Measurements from ENCODE around the gene MPZL3. TPM values are rescaled to one million over a fixed set of nuclear protein-coding genes. Genes with fewer than 3 reads are reported as not detected.
A peak's percentile ranks its signal among the peaks of the same experiment; 100 is the strongest.

Gene MPZL3
- total RNA-seq, 6 donors from 2014 or later = 2.3 to 27.7 (median 10.4) TPM

- TF ChIP-seq EP300 (IDR thresholded peaks at IDR 0.05) = no peak
- no peak for TF ChIP-seq CTCF (IDR thresholded peaks at IDR 0.05)
- no peak for TF ChIP-seq POLR2AphosphoS5 (IDR thresholded peaks at IDR 0.05)
- TF ChIP-seq POLR2A (IDR thresholded peaks at IDR 0.05) = no peak
- peaks cover 9 to 19% (median 13%) of the 10 kb centered on the region in 4 donors for H3K4me1 ChIP-seq
- DNase-seq (no peak), ATAC-seq (ENCODE audit: low FRiP score in 2 of 2) (peak in 1 of 2 donors; percentile 70)
- WGBS, 2 donors = 79 to 82% methylated on average over 8 of the region's 8 CpGs
- peaks cover 0 to 15% (median 1%) of the 10 kb centered on the region in 4 donors for H3K36me3 ChIP-seq
- H3K27me3 ChIP-seq = no peaks in the 10 kb centered on the region
- H3K9me3 ChIP-seq = no peaks in the 10 kb centered on the region
- no peak overlapping the region for H3K4me3 ChIP-seq
- H3K27ac ChIP-seq = peak overlapping the region; percentile 40 to 79 (median 73)
Measured at GRCh38 chr11:118227865-118228785, 24.0 kb downstream of the MPZL3 start.

GRCh38 chr11:118226781-118227180, 25.4 kb downstream of the MPZL3 start:
- Histone ChIP-seq H3K27ac (peak overlapping the region; percentile 40 to 79 (median 73)), H3K4me1 (peaks cover 9 to 19% (median 13%) of the 10 kb centered on the region in 4 donors), H3K4me3 (no peak overlapping the region), H3K9me3 (no peaks in the 10 kb centered on the region), H3K36me3 (peaks cover 0 to 4% (median 0%) of the 10 kb centered on the region in 4 donors), H3K27me3 (no peaks in the 10 kb centered on the region)
- ATAC-seq (ENCODE audit: low FRiP score in 2 of 2) = no peak
- DNase-seq = no peak
- TF ChIP-seq POLR2A (IDR thresholded peaks at IDR 0.05) = peak in 1 of 4 donors; percentile 38
- no peak for TF ChIP-seq CTCF (IDR thresholded peaks at IDR 0.05)
- WGBS, 2 donors = 27 to 45% methylated on average over 2 of the region's 2 CpGs

- peak in 1 of 2 donors; percentile 69 for DNase-seq
- Histone ChIP-seq H3K9me3 (no peaks in the 10 kb centered on the region), H3K27ac (peak overlapping the region; percentile 38 to 79 (median 55)), H3K4me3 (no peak overlapping the region), H3K36me3 (peaks cover 0 to 3% (median 0%) of the 10 kb centered on the region in 4 donors), H3K27me3 (no peaks in the 10 kb centered on the region), H3K4me1 (peaks cover 9 to 19% (median 13%) of the 10 kb centered on the region in 4 donors)
- ATAC-seq (ENCODE audit: low FRiP score in 2 of 2) = no peak
- 61 to 67% methylated on average over 7 of the region's 7 CpGs for WGBS, 2 donors
- no peak for TF ChIP-seq POLR2AphosphoS5 (IDR thresholded peaks at IDR 0.05)
- TF ChIP-seq EP300 (IDR thresholded peaks at IDR 0.05) = no peak
- no peak for TF ChIP-seq POLR2A (IDR thresholded peaks at IDR 0.05)
- no peak for TF ChIP-seq CTCF (IDR thresholded peaks at IDR 0.05)
Measured at GRCh38 chr11:118226296-118226695, 25.9 kb downstream of the MPZL3 start.

GRCh38 chr11:118224511-118225188, 27.5 kb downstream of the MPZL3 start, which contains the start of gene JAML:
TSS of gene JAML (minus strand) at chr11:118225011. CDS start at chr11:118214866, 10,145 bp downstream.
- DNase-seq = no peak
- WGBS, 2 donors = 47 to 62% methylated on average over 6 of the region's 6 CpGs
- Histone ChIP-seq H3K27ac (peak within 1 kb of the TSS; percentile 30 to 79 (median 62)), H3K4me3 (peak within 1 kb of the TSS in 3 of 4 donors; percentile 17 to 44 (median 27)), H3K9me3 (no peaks in the 10 kb centered on the region), H3K36me3 (peaks cover 0 to 3% (median 0%) of the 10 kb centered on the region in 4 donors), H3K4me1 (peaks cover 5 to 15% (median 14%) of the 10 kb centered on the region in 4 donors), H3K27me3 (no peaks in the 10 kb centered on the region)
- TF ChIP-seq POLR2AphosphoS5 (IDR thresholded peaks at IDR 0.05) (peak; percentile 18 to 19), EP300 (IDR thresholded peaks at IDR 0.05) (no peak), POLR2A (IDR thresholded peaks at IDR 0.05) (peak in 1 of 4 donors; percentile 67), CTCF (IDR thresholded peaks at IDR 0.05) (no peak)
- peak; percentile 68 to 71 for ATAC-seq (ENCODE audit: low FRiP score in 2 of 2)

Measured in upper lobe of left lung (tissue), 6 donors.